Glomerular endothelial cell (primary cell): ENCODE data around the gene LPAR2. TPM values are rescaled to one million over a fixed set of nuclear protein-coding genes. Genes with fewer than 3 reads are reported as not detected.

Experiments
- DNase-seq: peaks from one replicate; pipeline ENCODE4 v3.0.0-alpha.2; 2011; ENCODE audit warnings: low read depth, low spot score; ENCODE audit errors: extremely low read depth
- total RNA-seq: library from RNA; depleted of rRNA; stranded (reverse); fragments of >200 nt; gene quantifications from 2 replicates; pipeline ENCODE4 v1.2.3, GENCODE V29; 2015

LPAR2 gene
- total RNA-seq, 1 donor from 2014 or later: 6.2 TPM

DNA sequence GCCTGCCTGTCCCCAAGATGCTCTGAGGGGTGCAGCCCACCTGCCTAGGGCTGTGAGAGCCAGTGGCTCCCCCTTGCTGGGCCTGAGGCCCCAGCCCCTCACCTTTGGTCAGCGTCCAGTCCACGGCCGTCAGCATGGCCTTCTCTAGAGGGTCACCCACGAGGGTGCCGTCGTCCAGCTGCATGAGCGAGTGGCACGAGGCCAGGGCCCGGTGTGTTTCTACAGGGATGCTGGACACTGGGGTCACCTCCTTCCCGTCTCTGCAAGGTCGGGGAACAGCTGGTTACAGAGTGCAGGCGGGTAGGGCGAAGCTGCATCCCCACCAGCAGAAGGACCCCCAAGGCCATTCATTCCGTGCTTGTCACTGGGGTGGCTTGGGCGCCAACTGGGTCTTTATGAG is 26.4 kb upstream of the LPAR2 start:
- no peak for DNase-seq

DNA sequence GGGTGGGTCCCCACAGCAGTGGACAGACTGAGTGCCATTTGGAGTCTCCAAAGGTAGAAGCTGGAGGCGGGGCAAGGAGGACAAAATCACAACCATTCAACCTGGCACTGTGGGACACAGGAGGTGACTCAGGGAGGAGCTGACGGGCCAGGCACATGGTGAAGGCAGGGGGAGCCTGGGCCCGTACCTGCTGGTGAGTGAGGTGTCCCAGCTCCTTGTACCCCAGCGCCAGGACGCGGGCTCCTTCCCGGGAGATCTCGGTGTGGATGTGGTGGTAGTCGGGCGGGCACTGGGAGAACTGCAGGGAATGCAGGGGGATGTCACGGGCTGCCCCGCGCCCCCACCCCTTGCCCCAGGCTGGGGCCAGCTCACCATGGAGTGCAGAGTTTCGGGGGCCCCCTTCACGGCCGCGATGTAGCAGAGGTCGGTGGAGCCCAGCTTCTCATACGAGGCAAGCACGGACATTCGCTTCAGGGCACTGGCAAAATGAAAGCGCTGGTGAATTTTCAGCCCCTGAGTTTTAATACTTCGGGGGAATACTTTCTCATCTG is 25.7 kb upstream of the LPAR2 start:
- no peak for DNase-seq

DNA sequence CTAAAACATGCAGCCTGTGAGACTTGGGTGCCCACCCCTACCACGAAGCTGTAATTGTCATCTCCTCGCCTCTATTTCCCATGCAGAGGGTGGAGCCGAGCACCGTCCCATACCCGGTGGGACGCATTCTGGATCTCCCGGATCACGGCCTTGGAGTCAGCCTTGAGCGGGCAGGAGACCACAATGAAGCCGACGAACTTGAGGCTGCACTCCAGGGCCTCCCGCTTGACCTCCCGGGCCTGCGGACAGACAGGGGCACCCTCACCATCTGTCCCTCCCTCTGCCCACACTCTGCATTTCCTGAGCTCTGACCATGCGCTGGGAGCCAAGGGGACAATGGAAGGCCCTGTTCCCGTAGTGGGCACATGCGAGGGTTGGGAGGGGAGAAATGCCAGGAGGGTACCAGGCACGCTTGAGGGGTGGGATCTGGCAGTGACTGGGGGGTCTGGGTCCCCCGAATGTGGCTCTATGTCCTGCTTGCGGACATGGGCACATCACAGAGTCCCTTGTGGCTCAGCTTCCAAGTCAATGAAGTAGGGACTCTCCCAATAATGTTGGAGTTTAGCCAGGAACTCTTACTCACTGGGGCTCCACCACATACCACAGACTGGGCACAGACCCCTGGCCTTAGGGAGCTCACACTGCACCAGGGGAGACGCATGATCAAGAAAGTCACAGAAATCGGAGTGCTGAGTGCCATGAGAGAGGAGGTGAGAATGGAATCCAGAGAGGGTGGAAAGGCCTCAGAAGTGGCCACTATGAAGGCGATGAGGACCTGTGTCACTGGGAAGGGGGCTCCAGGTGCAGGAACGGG is 24.7 kb upstream of the LPAR2 start:
- no peak for DNase-seq

DNA sequence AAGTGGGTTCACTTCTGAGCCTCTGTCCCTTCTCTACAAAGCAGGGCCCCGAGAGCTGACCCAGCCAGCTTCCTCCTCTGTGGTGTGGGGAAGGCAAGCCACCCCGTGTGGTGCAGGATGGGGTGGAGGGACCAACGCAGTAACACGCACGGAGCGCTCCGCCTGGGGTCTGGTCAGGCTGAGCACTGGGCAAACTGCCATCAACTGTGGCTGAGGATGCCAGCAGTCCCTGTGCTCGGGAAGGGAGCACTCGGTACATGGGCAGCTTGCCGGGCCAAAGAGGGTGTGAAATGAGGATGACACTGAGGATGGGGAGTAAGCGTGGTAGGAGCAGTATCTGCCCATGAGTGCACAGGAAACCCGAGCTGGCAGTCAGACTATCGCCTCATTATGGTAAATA is 23.1 kb upstream of the LPAR2 start:
- no peak for DNase-seq

DNA sequence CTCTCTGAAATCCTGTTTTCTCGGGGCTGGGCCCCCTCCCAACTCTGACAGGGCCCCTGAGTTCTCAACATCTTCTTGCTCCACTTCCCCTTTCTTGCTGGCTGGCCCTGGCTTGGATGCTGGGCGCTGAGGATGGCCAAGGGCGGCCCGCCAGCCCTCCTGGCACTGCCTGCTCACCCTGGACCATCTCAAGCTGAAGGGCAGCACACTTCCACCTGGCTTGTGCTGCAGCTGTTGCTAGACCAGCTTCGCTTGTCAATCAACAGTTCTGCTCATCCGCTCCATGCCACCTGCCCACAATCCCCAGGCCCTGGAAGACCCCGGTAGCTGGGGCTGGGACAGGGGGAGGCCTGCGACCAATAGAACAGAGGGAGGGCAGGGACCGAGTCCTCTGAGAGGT is 22.3 kb upstream of the LPAR2 start:
- DNase-seq: no peak

DNA sequence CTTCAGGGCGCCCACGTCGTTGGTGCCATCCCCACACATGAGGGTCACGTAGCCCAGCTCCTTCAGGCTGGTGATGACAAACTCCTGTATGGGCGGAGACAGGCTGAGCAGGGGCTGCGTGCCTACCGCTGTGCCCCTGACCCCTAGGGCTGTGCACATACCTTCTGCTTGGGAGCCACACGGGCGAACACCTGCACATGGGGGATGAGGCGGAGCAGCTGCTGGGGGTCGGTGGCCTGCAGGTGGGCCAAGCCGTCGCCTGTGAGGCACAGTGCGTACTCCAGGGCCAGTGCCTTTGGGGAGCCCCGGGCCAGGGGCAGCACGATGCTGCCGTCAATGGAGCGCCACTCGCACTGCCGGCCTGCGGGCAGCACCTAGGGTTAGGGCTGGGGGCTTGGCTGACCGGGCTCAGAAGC is 21.6 kb upstream of the LPAR2 start:
- DNase-seq: no peak

DNA sequence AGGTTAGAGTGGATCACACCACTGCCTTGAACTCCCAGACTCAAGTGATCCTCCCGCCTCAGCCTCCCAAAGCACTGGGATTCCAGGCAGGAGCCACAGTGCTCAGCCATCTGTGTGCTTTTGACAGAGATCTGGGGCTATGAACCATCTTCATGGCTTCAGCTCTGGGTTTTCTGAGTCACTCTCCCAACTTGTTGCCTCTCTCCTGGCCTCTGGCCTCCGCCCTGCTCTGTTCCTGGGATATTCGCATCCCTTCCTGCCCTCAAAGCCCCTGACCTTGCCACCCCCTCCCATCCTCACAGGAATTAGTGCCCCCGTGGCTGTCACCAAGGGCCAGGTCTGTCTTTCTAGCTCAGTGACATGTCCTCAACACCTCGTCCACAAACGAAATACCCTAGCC is 21.1 kb upstream of the LPAR2 start:
- no peak for DNase-seq

DNA sequence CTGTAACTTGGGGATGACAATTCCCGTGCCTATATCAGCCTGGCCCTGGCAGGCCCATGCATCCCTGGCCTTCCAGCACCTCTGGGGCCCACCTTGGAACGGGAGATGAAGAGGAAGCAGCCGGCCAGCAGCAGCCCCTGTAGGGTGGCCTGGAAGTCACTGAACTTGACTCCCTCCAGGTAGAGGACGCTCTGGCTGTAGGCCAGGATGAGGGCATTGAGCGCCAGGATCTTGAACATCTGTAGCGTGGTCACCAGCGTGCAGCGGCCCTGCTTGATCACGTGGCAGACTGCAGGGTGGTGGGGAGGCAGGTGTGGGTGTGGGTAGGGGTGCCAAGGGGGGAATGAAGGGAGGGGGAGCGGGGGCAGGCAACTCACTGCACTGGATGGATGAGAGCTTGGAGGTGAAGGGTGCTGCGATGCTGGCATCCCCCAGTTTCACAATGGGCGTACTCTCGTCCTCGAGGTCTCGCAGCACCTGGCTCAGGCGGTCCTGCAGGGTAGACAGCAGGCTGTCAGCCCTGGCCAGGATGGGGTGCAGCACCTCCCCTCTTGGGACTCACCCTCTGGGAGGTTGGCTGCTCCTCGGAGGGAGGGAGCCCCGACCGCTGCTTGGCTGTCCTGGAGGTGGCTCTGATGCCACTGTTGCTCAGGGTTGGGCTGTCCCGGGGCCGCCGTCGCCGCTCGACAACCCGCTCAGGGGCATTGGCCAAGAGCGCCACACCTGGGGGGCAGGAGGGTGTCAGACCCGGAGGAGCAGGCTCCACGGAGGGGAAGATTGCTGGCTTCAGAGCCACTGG is 19.2 kb upstream of the LPAR2 start:
- DNase-seq: no peak

DNA sequence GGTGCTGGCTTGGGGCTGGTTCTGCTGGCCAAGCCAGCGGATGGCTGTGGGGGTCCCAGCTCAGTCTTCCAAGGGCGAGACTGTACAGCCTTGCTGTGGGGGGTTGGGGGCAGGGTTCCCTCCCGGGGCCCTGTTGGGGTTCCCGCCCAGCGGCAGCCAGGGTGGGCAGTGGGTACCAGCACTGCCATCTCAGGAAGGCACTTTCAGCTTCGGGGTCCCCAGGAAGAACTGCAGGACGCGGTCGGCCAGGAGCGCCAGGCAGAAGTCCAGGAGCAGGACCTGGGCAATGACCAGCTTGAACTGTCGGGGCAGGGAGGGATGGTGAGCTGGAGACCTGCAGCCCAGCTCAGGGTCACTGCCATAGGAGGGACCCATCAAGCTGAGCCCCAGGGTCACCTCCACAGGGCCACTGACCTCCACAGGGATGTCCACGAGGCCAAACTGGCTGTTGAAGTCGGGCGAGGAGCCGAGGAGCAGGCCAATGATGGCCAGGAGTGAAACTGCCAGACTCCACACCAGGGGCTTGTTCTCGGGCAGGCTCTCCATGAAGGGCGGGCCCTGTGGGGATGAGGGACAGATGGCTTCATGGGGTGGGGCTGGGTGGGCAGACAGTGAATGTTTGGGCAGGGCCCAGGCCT is 17.3 kb upstream of the LPAR2 start:
- no peak for DNase-seq

DNA sequence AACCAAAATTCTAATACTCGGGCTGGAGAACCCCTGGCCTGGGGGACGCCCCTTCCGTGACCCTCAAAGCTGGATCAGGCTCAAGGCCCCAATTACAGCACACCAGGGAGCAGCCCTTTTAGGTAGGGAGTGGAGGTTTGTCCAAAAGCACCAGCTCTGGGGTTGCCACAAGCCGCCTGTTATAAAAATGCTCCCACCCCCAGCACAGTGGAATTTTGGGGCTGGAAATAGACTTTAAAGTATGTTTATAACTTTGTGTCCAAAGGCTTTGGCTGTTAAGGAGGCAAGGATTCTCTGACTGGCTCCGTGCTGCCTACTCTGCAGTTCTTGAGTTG is 16.0 kb upstream of the LPAR2 start:
- DNase-seq: no peak

DNA sequence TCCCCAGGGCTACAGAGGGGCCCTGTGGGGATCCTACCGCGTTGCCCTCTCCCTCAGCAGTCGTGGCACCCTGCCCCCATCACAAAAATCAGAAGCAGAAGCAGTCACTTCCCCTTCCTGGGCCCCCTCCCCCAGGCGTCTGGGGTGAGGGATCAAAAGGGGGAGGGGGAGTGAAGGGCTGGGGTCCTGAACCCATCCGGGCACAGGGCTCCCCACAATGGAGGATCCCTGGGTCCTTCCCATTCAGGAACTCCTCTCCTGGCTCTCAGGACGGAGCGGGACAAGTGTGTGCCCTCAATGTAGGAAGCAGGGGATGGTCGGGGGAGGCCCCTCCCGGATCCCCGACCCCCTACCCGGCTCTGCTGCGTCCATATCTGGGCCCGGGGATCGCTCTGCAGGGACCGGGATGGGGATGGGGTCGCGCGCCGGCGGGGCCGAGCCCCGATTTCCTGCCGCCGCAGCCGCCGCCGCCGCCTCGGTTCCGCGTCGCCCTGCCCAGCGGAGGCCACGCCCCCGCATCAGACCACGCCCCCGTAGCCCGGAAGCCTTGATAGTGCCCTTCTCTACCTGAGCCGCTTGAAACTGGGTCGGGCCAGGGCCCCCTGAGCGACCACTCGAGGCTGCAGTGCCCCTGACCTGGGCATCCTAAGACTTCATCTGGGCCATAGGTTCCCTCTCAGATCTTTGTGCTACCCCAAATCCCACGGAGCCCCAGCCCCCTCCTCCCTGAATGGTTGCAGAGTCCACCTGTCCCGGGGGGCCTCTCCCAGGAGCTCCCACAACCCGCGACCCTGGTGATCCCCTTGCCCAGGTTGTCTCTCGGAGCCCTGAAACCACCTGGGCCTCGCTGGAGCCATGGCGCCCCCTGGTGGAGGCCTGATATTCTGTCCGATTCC is 15.4 kb upstream of the LPAR2 start, which contains the start of gene GMIP:
Gene GMIP, minus strand, starts transcription at position 500 of the 896 bp plus-strand sequence. Its CDS starts 128 bp downstream, at position 372.
- DNase-seq: no peak

DNA sequence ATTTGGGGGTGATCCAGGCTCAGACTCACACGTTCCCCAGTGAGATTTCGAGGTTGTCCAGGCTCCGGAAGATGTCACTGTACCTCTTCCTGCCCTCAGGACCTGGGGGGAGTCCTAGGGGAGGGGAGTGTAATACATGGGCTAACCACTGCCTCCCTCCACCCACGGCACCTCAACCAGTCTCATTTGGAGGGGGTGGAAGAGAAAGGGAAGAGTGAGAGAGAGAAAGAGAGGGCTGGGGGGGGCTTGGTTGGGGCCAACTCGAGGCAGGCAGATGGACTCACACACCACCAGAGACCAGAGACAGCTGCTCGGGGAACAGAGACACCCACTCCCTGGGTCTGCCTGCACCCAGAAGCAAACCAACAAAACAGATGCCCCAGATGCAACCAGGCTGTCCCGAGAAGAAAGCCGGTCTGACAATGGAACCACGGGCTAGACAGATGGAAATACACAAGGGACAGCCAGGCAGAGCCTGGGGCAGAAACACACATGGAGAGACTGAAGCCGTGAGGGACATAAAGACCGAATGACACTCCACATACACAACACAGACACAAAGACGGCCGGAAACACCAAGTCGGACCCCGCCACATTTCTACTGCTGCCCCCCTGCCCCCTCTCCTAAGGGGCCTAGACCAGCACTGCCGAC is 14.6 kb upstream of the LPAR2 start:
- DNase-seq: no peak

DNA sequence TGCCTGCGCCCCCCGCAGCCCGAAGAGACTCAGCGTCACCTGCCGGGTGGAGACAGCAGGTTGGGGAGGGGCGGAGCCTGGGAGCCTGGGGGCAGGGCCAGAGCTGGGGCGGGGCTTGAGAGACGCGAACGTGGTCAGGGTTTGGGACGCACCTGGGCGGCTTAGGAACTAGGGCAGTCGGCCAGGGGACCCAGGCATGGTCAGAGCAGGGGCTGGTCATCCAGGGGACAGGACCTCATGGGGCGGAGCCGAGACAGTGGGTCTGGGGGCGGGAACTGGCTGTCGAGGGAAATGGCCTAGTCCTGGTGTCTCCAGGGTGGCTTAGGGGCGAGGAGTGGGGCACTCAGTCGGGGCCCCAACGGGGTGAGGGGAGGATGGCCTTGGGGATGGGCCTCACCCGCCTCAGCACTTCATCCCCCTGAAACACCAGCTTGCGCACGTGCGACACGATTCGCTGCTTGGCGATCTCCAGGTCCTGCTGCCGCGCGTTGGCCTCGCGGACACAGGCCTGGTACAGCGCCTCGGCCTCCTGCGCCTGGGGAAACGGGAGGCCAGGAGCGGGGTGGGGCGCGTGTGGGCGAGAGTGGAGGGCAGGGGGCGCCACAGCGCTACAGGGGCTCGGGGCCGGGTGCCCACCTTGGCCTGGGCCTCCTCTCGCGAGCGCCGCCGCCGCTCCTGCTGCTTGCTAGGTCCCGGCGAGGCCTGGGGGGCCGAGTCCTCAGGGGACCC is 9.7 kb upstream of the LPAR2 start:
- no peak for DNase-seq

DNA sequence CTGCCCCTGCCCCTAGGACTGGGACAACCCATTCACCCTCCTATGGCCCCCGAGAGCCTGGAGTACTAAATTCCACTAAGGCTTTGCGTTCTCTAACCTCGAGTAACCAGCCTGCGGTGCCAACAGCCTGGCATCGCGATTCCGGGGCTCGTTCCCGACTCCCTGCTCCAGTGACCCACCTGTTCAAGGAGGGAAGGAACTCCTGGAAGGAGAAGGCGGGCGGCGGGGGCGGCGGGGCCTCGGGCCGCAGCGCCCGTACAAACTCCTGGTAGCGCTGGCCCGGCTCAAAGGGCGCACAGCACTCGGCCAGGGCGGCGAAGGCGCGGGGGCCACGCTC is 9.1 kb upstream of the LPAR2 start:
- no peak for DNase-seq

DNA sequence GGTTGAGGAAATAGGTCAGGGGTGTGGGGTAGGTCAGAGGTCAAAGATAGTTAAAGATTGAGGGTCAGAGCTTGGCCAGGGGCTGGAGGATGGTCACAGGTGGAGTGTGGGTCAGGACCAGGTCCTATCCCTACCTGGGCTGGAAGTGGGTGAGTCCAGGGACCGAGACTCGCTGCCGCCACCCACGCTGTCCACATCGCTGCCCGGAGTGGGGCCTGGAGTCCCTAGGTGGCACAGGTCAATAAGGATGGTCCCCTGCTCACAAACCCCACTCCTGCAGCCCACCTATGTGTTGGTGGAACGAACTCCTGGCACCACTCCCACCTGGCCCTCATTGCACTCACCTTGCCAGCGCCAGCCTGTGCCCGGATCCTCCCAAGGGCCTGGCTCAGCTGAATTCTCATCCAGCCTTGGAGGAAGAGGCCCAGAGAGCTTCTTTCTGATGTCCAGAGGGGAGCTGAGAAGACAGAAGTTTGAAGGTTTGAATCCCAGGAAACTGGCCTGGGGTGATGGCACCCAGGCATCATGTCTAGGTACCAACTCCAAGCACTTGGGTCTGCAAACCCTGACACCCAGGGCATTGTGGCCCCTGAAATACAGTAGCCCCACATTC is 8.7 kb upstream of the LPAR2 start:
- DNase-seq: no peak

DNA sequence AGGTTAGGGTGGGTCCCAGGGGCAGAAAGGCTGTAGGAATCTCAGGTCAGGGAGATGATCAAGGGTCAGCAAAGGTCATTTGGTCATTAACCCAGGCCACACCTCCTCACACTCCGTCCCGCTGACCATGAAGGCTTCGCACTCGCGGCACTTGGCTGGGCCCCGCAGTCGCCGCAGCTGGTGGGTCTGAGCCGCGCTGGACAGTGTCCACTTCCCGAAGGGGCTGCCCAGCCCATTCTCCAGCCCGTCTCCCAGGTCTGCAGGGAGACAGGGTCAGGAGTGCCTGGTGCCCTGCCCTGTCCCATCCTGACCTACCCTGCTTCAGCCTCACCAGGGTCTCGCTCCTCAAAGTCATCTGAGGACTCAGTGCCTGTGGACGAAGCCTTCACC is 7.3 kb upstream of the LPAR2 start:
- no peak for DNase-seq

DNA sequence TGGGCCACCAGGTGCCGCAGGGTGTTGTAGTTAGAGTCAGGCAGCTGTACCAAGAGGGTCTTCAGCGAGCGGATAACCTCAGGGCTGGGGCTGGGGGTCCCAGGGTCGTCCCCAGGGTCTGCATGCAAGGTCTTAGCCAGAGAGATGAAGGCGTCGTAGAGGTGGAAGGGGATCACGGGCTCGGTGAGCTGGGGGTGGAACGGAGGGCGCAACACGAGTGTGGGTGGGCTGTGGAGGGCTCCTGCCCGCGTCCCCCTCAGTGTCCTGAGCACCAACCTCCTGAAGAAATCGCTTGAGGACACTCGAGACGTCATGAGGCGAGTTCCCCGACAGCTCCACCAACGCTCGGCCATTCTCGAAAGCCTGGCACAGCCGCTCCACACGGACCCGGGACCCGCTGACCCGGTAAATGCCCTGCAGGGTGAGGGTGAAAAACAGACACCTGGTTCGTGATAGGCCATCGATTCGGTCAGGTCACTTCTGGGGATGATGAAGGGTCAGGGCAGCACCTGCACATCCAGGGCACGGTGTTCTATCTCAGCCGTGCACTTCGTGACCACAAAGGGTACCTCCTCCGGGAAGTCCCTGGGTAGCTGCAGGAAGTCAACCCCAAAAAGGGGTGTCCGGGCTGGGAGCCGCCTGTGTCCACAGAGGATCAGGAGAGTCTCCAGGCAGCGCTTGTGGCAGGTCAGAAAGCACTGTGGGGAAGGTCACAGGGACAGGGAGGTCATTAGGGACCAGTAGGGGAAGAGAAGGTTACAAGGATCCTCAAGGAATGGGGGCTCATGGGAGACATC is 6.7 kb upstream of the LPAR2 start:
- DNase-seq: no peak
